Dedifferentiated amniotic fluid mesenchymal stem cell (primary cell): ENCODE data around the gene AFG1L.
"Not testable (repeated sequence)": the region's sequence is repeated elsewhere in the genome, so short reads cannot be mapped to it uniquely, and the experiment has no call there.

ENCODE experiments used
- DNase-seq: peaks from one replicate; pipeline ENCODE4 v3.0.0-alpha.2; 2016; ENCODE audit errors: extremely low spot score

The AFG1L gene

DNA sequence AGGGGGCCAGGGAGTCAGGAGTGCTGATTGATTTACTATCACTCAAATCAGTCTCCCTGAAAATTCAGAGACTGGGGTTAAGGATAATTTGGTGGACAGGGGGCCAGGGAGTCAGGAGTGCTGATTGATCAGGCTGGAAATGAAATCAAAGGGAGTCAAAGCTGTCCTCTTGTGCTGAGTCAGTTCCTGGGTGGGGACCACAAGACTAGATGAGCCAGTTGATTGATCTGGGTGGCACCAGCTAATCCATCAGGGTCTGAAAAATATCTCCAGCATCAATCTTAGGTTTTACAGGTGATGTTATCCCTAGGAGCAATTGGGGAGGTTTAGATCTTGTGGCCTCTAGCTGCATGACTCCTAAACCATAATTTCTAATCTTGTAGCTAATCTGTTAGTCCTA, 6.1 kb upstream of the AFG1L start:
- no peak for DNase-seq

- no peak for DNase-seq
These were observed 3.8 kb upstream of the AFG1L start for GRCh38 chr6:108291091-108291490.

- DNase-seq = not testable (repeated sequence)
These were observed 2.3 kb upstream of the AFG1L start for GRCh38 chr6:108292561-108292960.

DNA sequence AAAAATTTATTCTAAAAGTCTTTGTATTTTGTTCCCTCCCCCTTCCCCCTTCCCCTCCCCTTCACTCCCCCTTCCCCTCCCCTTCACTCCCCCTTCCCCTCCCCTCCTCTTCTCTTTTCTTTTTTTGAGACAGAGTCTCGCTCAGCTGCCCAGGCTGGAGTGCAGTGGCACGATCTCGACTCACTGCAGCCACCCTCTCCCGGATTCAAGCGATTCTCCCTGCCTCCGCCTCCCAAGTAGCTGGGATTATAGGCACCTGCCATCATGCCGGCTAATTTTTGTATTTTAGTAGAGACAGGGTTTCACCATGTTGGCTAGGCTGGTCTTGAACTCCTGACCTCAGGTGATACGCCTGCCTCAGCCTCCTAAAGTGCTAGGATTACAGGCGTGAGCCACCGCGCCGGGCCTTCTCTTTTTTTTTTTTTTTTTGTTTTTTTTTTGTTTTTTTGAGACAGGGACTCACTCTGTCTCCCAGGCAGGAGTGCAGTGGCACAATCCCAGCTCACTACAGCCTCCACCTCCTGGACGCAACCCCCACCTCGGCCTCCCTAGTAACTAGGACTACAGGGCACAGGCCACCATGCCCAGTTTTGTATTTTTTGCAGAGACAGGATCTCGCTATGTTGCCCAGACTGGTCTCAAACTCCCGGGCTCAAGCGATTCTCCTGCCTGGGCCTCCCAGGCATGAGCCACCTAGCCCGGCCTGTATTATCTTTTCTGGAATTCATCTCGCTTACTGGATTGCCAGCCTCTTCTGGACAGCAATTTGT, 1.1 kb upstream of the AFG1L start:
- no peak for DNase-seq

DNA sequence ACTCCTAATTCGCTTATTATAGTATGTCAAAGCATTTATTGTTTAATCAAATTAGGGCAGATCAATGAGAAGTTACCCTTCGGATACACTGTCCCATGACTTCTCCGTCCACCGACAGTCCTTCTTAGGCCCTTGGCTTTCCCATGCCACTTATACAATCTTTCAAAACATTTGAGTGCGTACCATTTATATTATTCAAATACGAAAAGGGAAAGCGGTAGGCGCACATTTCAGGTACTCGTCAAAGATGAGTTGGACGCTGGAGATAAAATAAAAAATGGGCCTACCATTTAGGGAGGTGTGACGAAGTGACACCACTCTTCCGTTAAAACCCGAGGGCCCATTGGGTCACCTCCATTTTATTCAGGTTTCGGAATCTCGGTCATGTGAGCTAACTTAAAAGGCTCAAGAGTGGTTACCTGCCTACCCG, 542 bp upstream of the AFG1L start:
- no peak for DNase-seq

DNA sequence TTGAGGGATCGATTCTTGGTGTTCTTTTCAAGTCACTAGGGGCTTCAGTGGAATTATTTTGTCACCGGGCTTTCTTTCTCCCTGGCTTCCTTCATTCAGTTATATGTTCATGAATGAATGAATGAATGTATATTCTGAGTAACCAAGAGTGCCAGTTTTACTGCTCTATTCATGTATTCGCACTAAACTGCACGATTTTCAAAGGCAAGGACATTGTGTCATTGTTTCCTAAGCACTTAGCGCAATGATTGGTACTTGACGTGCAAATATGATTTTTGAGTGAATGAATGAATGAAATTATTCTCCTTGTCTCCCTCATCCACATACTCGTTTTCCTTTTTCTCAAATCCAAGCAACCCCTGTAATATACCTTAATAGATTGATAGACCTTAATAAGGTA, 822 bp downstream of the AFG1L start:
- no peak for DNase-seq

GRCh38 chr6:108302386-108302785, 7.5 kb downstream of the AFG1L start:
- DNase-seq = no peak

GRCh38 chr6:108304646-108305045, 9.8 kb downstream of the AFG1L start:
- DNase-seq = no peak

GRCh38 chr6:108308641-108309040, 13.8 kb downstream of the AFG1L start:
- DNase-seq = not testable (repeated sequence)

GRCh38 chr6:108309844-108310243, 15.0 kb downstream of the AFG1L start:
- DNase-seq = no peak

GRCh38 chr6:108312605-108313004, 17.8 kb downstream of the AFG1L start:
- no peak for DNase-seq

- DNase-seq = no peak
These were observed 26.4 kb downstream of the AFG1L start for GRCh38 chr6:108321253-108321747.

DNA sequence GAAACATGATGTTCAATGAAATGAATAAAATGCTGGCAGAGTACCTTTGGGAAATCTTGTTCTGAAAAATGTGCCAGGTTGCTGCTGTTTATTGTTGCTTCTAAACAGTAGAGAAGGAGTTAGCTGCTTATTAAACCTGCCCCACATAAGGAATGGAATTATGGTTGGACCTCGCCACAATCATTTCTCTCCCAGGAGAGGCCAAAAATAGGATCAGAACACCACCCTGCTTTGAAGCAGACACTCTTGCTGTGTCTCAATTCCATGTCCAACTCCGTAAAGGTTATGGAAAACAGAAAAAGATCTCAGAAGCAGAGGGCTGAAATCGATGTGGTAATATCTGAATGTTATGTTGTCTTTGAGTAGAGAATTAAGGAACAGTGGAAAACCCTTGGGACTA, 27.9 kb downstream of the AFG1L start:
- no peak for DNase-seq

DNA sequence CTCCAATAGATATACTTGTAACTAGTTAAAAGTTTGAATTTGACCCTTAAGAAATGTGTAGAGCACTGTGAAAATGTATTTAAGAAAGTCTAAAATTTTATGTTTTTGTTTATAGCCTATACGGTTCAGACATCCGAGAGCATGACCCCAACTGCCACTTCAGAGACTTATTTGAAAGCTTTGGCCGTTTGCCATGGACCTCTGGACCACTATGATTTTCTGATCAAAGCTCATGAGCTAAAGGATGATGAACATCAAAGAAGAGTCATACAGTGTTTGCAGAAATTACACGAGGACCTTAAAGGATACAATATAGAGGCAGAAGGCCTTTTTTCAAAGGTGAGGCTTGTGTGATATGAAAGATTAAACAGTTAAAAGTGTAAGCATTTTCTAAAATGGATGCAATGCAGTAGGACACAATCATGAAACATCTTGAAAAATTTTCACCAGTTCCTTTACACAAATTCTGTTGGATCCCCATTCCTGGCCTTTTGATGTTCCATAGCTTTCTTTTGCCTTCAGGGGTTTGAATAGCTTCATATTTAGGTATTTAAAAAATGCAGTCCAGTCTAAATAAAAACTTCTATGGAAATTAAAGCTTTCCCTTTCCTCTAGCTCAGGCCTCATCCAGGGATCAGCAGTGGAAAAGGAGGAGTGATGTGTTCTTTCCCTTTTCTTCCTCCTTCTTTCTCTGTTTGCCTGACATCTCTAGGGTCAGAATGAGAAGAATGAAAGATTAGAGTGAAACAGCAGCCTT, 29.0 kb downstream of the AFG1L start:
- no peak for DNase-seq

DNA sequence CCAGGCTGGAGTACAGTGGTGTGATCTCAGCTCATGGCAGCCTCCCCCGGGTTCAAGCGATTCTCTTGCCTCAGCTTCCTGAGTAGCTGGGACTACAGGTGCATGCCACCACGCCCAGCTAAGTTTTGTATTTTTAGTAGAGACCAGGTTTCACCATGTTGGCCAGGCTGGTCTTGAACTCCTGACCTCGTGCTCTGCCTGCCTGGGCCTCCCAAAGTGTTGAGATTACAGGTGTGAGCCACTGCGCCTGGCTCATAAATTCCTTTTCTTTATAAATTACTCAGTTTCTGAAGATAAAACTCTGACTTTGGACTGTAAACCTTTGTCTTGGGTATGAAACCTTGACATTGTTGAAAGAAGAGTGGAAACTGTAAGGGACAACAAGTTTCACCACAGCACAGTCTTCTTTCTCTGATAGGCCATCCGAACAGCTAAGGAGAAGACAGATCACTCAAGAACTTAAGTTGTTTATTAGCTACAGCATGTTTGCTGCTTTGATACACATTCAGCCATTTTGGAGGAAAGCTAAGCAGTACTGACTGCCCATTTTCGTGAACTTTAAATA, 35.4 kb downstream of the AFG1L start:
- DNase-seq = not testable (repeated sequence)

DNA sequence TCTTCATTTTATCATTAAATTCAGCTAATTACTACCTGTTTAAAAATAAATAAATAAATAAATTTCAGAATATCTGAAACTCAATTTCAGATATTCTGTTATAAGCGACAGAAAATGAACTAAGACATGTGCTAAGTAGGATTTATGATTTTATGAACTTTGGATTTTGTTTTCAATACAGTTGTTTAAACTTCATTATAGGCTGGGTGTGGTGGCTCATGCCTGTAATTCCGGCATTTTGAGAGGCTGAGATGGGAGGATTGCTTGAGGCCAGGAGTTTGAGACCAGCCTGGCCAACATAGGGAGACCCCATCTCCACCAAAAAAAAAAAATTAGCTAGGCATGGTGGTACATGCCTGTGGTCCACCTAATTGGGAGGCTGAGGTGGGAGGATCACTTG, 36.0 kb downstream of the AFG1L start:
- no peak for DNase-seq

DNA sequence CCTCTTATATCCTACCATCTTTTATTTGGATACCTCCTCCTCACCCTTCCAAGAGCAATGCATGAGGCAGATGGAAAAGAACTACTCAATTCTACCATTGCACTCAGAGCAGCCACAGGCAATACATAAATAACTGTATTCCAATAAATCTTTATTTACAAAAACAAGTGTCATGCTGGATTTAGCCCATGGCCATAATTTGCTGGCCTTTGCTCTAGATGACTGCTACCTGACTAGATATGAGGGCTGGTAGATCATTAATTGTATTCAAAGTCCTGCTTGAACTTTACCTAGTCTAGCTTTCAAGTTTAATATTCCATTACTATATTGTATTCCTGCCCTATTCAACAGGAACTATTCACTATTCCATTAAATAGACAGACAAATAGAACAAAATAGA, 37.1 kb downstream of the AFG1L start:
- DNase-seq = no peak

GRCh38 chr6:108336971-108337370, 42.1 kb downstream of the AFG1L start:
- no peak for DNase-seq

DNA sequence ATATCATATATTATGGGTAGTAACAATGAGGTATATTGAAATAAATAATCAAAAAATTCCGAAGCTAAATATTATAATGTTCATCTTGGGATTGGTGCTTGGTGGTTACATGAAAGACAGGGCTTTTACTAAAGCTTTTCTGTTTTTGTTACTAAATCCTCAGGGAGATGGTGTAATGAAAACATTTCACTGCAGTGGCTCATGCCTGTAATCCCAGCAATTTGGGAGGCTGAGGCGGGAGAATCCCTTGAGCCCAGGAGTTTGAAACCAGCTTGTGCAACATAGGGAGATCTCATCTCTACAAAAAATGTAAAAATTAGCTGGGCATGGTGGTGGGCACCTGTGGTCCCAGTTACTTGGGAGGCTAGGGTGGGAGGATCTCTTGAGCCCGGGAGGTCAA, 42.9 kb downstream of the AFG1L start:
- DNase-seq = no peak

- DNase-seq = no peak
These were observed 46.5 kb downstream of the AFG1L start for GRCh38 chr6:108341372-108341771.

DNA sequence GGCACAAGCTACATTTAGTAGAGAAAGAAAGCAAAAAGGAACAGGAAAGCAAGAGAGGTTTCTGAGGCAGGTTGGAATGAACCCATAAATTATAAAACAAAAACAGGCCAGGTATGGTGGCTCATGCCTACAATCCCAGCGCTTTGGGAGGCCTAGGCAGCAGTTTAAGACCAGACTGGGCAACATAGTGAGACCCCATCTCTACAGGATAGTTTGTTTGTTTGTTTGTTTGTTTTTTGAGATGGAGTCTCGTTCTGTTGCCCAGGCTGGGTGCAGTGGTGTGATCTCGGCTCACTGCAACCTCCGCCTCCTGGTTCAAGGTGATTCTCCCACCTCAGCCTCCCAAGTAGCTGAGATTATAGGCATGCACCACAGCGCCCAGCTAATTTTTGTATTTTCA, 49.0 kb downstream of the AFG1L start:
- DNase-seq = no peak

DNA sequence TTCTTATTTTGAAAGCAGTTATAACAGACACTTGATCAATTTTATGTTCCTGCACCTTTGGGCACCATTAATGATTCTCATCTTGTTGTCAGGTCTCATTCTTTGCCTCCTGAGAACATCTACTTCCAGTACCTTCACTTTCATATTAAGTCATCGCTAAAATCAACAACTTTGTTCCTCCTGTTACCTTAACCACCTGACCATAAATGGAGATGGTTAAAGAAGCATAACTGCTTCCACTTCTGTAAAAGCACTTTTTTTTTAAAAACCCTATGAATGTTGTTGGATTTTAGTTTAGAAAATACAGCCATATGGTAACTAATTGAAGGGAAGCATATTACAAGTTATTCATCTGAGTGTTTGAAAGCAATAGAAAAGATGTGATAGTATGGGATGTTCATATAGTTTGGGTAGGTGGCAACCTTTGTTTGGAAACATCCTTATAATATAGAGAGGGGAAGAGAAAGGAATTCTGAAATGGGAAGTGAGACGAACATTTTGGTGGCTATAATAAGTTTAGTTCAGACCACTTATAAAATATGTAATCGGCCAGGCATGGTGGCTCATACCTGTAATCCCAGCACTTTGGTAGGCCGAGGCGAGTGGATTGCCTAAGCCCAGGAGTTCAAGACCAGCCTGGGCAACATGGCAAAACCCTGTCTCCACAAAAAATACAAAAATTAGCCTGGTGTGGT, 53.9 kb downstream of the AFG1L start:
- DNase-seq = no peak
